NCI-H2227 (cell line): ENCODE measurements around the gene CCDC74A.
A peak's percentile ranks its signal among the peaks of the same experiment; 100 is the strongest.
"Not testable (repeated sequence)": the region's sequence is repeated elsewhere in the genome, so short reads cannot be mapped to it uniquely, and the experiment has no call there.

Experiments
- DNase-seq: peaks from one replicate; lab custom pipeline; 2025; ENCODE audit not compliant: unreplicated experiment; lab: John Stamatoyannopoulos, UW

CCDC74A gene

GRCh38 chr2:131528981-131529863 is 1.5 kb downstream of the CCDC74A start:
- peak; percentile 54 for DNase-seq

GRCh38 chr2:131529864-131530445 is 2.3 kb downstream of the CCDC74A start:
- not testable (repeated sequence) for DNase-seq

- DNase-seq: not testable (repeated sequence)
Measured at GRCh38 chr2:131530626-131531344, 3.1 kb downstream of the CCDC74A start.

GRCh38 chr2:131531547-131532185 is 4.0 kb downstream of the CCDC74A start:
- not testable (repeated sequence) for DNase-seq

- DNase-seq: not testable (repeated sequence)
Measured at GRCh38 chr2:131532723-131533608, 5.3 kb downstream of the CCDC74A start.

- DNase-seq: not testable (repeated sequence)
Measured at GRCh38 chr2:131533609-131534316, 6.1 kb downstream of the CCDC74A start.

- not testable (repeated sequence) for DNase-seq
Measured at GRCh38 chr2:131534317-131534672, 6.6 kb downstream of the CCDC74A start.

GRCh38 chr2:131534965-131535364 is 7.3 kb downstream of the CCDC74A start:
- DNase-seq: not testable (repeated sequence)

GRCh38 chr2:131535526-131535925 is 7.8 kb downstream of the CCDC74A start:
- no peak for DNase-seq

GRCh38 chr2:131535951-131536826 is 8.5 kb downstream of the CCDC74A start:
- DNase-seq: not testable (repeated sequence)

GRCh38 chr2:131536841-131537240 is 9.2 kb downstream of the CCDC74A start:
- DNase-seq: not testable (repeated sequence)

- DNase-seq: not testable (repeated sequence)
Measured at GRCh38 chr2:131538856-131539255, 11.2 kb downstream of the CCDC74A start.

GRCh38 chr2:131542438-131543384 is 15.0 kb downstream of the CCDC74A start:
- peak; percentile 93 for DNase-seq

GRCh38 chr2:131543385-131543891 is 15.8 kb downstream of the CCDC74A start:
- DNase-seq: no peak

GRCh38 chr2:131544006-131544812 is 16.5 kb downstream of the CCDC74A start:
- DNase-seq: not testable (repeated sequence)

GRCh38 chr2:131544813-131545165 is 17.1 kb downstream of the CCDC74A start:
- not testable (repeated sequence) for DNase-seq
